T-helper 2 cell treated with Interferon-gamma antibody and Interleukin-4, amounts not matched to agents 5 μg/mL and 100 μg/mL, for 36 hours (primary cell): ENCODE measurements around the gene AGAP1.

Experiments
- DNase-seq: peaks from one replicate; pipeline ENCODE4 v3.0.0; 2021; ENCODE audit warnings: low spot score
- H3K27ac Mint-ChIP-seq: one replicate; pipeline ENCODE4 v1.8.0; 2021; ENCODE audit warnings: mild to moderate bottlenecking, mixed read lengths
- H3K27me3 Mint-ChIP-seq: one replicate; pipeline ENCODE4 v1.8.0; 2021; ENCODE audit warnings: low read depth, mixed read lengths
- H3K36me3 Mint-ChIP-seq: one replicate; pipeline ENCODE4 v1.8.0; 2021; ENCODE audit warnings: low read depth, mixed read lengths
- H3K4me1 Mint-ChIP-seq: one replicate; pipeline ENCODE4 v1.8.0; 2021; ENCODE audit warnings: low read depth, mixed read lengths
- H3K4me3 Mint-ChIP-seq: one replicate; pipeline ENCODE4 v1.8.0; 2022; ENCODE audit warnings: mild to moderate bottlenecking, moderate library complexity, mixed read lengths
- H3K9me3 Mint-ChIP-seq: one replicate; pipeline ENCODE4 v1.8.0; 2021; ENCODE audit warnings: mixed read lengths

The AGAP1 gene

DNA sequence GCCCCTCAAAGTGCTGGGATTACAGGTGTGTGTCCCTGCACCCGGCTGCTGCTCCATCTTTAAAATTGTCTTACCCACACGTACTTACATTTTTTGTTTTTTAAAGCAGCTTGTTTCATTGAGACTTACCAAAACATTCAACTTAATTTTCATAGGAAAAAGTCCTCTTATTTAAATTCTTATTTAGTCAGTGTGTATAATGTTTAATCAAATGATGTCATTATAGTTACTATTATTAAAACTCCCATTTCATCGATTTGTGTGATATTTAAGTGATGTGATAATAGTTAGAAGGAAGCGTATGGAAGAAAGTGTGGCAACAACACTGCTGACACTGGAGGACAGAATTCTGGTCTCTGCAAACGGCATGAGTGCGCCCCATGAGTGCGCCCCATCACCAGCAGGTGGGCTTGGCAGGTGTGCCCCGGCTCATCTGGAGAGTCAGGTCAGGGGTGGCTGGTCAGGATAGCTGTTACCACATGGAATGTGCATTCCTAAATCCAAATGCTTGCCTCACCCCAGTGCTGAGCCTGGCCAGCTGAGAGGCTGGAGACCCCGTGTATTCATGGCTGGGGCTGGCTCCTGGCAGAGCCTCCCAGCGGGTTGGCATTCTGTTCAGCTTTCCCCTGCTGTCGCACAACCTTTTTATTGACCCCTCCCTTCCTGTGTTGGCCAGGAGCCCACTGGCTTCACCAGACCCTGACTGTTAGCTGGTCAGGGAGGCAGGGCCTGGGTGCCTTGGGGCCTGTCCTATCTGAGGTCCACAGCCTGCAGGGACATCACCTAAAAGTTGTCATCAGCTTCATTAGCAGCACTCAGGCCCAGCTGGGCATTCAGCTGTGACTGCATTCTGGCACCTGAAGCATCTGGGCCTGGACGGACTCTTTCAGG lies 79.7 kb downstream of the AGAP1 start:
- H3K4me1 Mint-ChIP-seq, result no peaks in the 10 kb centered on the region
- H3K27me3 Mint-ChIP-seq, result no peaks in the 10 kb centered on the region
- H3K27ac Mint-ChIP-seq, result no peak overlapping the region
- no peak overlapping the region for H3K4me3 Mint-ChIP-seq
- H3K36me3 Mint-ChIP-seq, result no peaks in the 10 kb centered on the region
- DNase-seq, result no peak
- no peaks in the 10 kb centered on the region for H3K9me3 Mint-ChIP-seq

DNA sequence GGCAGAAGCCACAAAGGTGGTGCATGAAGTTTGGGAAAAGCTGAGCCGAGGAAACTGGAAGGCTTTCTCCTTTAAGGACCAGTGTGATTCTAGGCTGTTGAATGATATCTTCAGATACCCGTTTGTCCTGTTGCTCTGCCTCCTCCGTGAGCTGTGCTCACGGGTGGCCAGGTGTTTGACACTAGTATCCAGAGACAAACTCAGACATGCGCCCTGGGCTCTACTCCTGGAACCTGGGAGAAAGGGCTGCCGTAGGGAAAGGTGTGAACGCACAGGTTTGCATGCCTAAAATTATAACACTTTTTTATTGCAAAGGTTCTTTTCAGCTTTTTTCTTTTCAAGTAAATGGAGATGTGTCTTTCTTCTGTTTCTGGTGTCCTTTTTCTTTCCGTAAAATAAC lies 81.6 kb downstream of the AGAP1 start:
- Mint-ChIP-seq H3K4me1 (no peaks in the 10 kb centered on the region), H3K36me3 (no peaks in the 10 kb centered on the region), H3K9me3 (no peaks in the 10 kb centered on the region), H3K4me3 (no peak overlapping the region), H3K27ac (no peak overlapping the region), H3K27me3 (no peaks in the 10 kb centered on the region)
- no peak for DNase-seq

DNA sequence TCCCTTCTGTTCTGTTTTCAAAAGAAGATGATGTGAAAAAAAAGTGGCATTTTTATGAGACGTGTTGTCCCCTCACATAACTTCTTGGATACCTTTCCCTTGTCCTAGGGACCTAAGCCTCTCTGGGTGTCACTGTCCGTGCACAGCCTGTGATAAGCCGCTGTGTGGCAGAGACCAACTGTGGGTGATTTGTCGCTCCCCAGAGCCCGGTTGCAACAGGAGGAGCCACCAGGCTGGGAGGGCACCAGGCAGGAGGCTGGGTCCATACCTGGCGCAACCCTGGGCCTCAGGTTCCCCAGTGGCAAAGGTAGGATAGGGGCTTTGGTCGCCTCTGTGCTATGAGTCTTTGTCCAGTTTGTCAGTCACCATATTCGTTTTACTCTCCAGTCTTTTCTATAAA lies 82.1 kb downstream of the AGAP1 start:
- Mint-ChIP-seq H3K27ac (no peak overlapping the region), H3K9me3 (no peaks in the 10 kb centered on the region), H3K36me3 (no peaks in the 10 kb centered on the region), H3K4me1 (no peaks in the 10 kb centered on the region), H3K4me3 (no peak overlapping the region), H3K27me3 (no peaks in the 10 kb centered on the region)
- no peak for DNase-seq

DNA sequence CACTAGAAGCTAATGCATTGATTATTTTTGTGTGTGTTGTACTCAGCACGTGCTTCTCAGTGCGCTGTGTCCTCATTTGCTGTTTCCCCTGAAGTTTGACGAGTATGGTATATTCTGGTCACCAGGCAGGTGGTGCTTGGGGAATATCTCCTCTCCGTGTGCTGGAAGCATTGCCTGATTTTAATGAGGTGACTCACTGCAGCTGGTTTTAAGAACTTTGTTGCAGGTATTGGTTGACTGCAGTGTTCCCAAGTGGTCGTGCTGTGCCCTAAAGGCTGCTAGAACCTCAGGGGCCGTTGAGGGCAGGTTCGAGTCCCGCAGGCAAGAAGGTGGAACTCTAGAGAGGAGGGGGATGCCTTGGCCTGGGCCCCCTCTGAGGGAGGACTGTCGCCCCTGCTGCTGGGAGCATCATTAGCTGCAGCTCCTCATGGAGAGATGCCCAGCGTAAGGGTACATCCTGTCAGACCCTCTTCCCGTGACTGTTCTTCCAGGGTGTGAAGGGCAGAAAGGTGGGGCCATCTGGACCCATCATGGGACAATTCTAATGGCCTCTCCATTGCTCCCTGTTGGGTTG lies 82.6 kb downstream of the AGAP1 start:
- no peaks in the 10 kb centered on the region for H3K9me3 Mint-ChIP-seq
- no peaks in the 10 kb centered on the region for H3K27me3 Mint-ChIP-seq
- H3K4me1 Mint-ChIP-seq, result no peaks in the 10 kb centered on the region
- DNase-seq, result no peak
- no peak overlapping the region for H3K4me3 Mint-ChIP-seq
- no peak overlapping the region for H3K27ac Mint-ChIP-seq
- H3K36me3 Mint-ChIP-seq, result no peaks in the 10 kb centered on the region

DNA sequence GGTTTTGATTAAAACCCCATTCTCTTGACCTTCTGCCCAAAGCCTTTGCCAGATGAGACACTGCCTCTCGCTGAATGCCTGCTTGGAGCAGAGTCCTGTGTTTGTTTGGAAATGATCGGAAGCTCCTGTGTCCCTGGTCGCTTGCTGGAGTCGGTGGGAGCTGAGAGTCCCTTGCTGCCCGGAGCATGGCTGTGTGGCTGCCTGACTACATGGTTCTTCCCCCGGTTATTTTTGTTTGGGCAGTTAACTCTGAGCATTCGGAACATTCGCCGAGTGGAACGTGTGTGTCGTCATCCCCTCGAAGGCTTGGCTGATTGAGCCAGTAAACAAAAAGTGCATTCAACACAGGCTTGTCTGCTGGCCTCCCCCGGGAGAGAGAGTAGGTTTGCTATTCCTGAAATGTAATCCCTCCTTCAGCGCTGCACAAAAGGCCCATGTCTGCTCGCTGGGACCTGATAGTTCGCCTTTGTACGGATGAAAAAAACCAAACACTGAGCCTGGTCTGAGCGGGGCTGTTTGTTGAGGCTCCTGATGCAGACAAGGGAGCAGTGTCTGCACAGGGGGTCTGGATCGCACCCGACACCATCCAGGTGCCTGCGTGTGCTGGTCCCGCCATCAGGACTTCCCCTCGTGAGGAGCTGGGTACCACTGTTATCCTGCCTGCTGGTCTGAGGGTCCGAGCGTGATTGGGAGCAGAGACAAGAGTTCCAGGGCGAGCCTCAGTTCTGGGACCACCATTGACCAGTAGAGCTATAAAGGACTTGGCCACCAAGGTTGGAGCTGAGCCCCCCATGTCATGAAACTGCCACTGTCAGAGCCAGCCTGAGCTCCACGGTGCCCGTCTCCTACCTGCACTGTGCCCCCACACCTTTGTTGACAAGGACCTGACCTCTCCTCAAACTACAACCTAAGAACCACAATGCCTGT lies 83.8 kb downstream of the AGAP1 start:
- Mint-ChIP-seq H3K9me3 (no peaks in the 10 kb centered on the region), H3K27me3 (no peaks in the 10 kb centered on the region), H3K27ac (no peak overlapping the region), H3K4me3 (no peak overlapping the region), H3K36me3 (no peaks in the 10 kb centered on the region), H3K4me1 (no peaks in the 10 kb centered on the region)
- no peak for DNase-seq

DNA sequence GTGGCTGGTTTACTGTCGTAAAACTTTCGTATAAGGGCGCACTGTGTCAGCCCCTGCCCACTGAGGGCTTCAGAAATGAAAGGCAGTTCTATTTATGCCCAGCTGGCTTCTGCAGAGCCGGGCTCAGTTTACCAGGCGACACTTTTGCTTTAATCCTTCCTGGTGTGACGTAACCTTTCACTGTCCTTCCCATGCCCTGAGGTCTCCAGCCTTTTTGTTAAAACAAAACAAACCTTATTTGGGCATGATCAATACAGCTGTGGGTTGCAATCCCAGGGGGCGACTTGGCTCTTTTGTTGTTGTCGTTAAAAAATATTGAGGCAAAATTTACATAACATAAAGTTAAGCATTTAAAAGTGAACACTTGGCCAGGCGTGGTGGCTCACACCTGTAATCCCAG lies 85.3 kb downstream of the AGAP1 start:
- Mint-ChIP-seq H3K9me3 (no peaks in the 10 kb centered on the region), H3K4me1 (no peaks in the 10 kb centered on the region), H3K27ac (no peak overlapping the region), H3K4me3 (no peak overlapping the region), H3K27me3 (no peaks in the 10 kb centered on the region), H3K36me3 (no peaks in the 10 kb centered on the region)
- DNase-seq, result no peak

DNA sequence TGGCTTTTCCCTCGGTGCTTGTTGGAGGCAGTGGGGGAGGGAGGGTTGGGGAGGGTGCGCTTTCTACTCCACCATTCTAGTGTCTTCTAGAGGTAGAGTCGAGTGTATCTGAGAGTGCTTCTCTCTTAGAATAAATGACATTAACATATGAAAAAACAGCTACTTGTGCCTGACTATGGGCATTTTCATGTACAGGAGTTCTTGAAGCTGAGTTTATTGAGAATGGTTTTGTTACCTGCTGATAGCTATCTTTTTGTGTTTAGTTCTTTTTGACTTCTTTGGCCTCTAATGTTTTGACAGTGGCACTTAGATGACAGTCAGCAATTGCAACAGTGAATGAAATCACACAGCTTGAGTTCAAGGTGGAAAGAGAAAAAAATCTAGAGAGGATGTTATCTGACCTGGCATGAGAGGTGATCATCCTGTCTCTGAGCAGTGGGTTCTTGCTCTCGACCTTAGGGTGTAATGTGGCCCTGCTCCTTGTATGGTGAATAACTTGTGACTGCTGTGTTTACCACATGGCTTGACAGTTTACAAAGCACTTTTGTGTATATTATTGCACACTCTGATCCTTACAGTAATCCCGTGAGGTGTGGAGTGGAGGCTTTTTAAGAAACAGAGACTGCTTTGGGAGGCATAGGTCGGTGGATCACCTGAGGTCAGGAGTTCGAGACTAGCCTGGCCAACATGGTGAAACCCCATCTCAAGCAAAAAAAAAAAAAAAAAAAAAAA lies 86.7 kb downstream of the AGAP1 start:
- Mint-ChIP-seq H3K27me3 (no peaks in the 10 kb centered on the region), H3K4me3 (no peak overlapping the region)
- no peak for DNase-seq

DNA sequence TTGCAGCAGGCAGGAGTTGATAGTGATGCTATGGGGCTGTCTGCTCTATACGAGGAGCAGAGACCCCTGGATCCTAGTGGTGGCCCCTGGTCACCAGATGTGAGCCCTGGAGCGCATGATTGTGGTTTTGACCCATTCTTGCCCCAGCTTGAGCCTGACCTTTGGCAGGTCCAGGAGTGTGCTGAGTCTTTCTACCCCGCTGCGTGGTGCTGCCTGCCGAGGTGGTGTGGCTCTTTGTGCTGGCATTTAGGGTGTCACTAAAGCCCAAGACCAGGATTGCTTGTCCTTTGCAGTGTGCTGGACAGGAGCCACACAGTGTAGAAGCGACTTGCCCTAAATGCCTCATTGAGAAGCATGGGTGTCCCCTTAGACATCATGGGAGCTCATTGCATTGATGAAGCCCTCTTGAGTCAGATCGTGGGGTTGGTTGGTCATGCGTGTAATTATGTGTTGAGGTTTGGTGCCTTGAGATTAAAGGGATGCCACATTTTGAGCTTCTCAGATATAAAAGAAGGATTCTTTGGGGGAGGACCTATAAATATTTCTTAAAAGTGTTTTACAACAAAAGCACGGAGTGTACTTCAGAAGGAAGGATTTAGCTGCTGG lies 88.3 kb downstream of the AGAP1 start:
- Mint-ChIP-seq H3K9me3 (no peaks in the 10 kb centered on the region), H3K36me3 (no peaks in the 10 kb centered on the region), H3K27me3 (no peaks in the 10 kb centered on the region), H3K4me1 (no peaks in the 10 kb centered on the region), H3K4me3 (no peak overlapping the region), H3K27ac (no peak overlapping the region)
- DNase-seq, result no peak

More for the DNA sequence above, 86.7 kb downstream of the AGAP1 start:
- Mint-ChIP-seq H3K27ac (no peak overlapping the region), H3K4me1 (no peaks in the 10 kb centered on the region), H3K9me3 (no peaks in the 10 kb centered on the region), H3K36me3 (no peaks in the 10 kb centered on the region)

DNA sequence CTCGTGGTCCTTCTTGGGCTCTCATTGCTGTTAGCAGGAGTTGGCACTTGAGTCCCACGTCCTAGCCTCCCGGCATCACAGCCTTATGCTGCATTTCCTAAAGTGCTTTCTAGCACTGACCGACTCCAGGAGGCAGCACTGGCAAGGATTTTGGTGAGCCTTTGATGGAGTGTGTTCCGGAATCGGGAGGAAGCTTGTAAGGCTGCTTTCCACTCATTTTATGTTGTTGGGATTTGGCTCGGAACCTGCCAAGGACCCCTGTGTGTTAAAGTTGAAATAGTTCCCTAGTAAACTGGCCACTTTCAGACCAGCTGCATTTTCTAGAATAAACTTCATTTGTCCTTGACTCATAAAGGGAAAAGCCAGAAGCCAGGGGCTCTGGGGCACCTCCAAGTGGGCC lies 88.9 kb downstream of the AGAP1 start:
- H3K36me3 Mint-ChIP-seq, result no peaks in the 10 kb centered on the region
- no peak overlapping the region for H3K4me3 Mint-ChIP-seq
- no peaks in the 10 kb centered on the region for H3K4me1 Mint-ChIP-seq
- no peaks in the 10 kb centered on the region for H3K27me3 Mint-ChIP-seq
- H3K9me3 Mint-ChIP-seq, result no peaks in the 10 kb centered on the region
- H3K27ac Mint-ChIP-seq, result no peak overlapping the region
- DNase-seq, result no peak

DNA sequence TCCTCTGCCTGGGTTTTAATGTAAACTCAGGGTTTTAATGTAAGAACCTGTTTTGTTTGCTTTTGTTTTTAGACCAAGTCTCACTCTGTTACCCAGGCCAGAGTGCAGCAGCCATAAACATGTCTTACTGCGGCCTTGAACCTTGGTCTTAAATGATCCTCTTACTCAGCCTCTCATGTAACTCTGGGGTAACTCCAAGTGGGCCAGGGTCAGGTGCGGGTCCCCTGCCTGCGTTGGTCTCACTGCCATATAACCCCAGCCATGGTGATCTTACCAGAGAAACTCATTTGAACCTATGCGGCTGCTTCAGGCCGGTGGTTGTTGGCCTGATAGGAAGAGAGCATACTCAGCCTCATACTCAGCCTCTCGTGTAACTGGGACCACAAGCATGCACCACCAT lies 89.3 kb downstream of the AGAP1 start:
- Mint-ChIP-seq H3K9me3 (no peaks in the 10 kb centered on the region), H3K4me1 (no peaks in the 10 kb centered on the region), H3K27me3 (no peaks in the 10 kb centered on the region), H3K4me3 (no peak overlapping the region), H3K27ac (no peak overlapping the region), H3K36me3 (no peaks in the 10 kb centered on the region)
- DNase-seq, result no peak

DNA sequence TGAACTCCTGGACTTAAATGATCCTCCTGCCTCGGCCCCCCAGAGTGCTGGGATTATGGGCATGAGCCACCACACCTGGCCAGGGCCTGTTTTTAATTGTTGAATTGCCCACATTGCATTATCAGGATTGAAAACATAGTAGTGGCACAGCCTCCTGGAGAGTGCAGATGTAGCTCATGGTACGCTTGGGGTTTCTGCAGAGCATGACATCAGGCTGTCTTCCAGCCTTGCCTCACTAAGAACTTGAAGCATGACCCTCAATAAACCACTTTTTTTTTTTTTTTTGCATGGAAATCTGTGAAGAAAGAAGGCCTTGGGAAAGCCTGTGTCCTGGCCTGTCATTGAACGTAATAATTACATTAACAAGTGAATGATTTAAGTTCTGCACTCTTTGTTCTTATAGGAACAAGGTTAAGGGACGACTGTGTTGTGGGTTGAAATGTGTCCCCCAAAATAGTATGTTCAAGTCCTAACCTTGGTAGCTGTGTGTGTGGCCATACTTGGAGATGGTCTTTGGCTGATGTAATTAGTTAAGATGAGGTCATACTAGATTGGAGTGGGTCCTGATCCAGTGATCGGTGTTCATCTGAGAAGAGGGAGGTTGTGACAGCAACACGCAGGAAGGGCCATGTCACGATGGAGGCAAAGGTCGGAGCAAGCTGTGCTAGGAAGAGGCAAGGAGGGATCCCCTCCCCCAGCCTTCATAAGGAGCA lies 90.2 kb downstream of the AGAP1 start:
- Mint-ChIP-seq H3K9me3 (no peaks in the 10 kb centered on the region), H3K27ac (no peak overlapping the region), H3K4me1 (no peaks in the 10 kb centered on the region), H3K36me3 (no peaks in the 10 kb centered on the region), H3K27me3 (no peaks in the 10 kb centered on the region), H3K4me3 (no peak overlapping the region)
- no peak for DNase-seq

DNA sequence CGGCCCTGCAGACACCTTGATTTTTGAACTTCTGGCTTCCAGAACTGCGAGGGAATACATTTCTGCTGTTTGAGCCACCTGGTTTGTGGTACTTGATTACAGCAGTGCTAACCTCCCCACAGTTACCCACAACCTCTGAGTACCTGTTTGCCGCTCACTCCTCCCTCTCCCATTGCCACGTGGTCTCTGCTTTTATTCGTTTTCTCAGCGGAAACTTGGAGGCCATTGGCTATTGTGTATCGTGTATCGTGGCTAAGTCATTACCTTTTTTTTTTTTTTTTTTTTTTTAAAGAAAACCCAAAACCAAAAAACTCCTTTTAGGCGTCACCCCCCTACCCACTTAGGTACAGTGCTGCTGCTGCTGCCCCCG lies 90.8 kb downstream of the AGAP1 start:
- Mint-ChIP-seq H3K4me3 (no peak overlapping the region), H3K27ac (no peak overlapping the region), H3K9me3 (no peaks in the 10 kb centered on the region), H3K36me3 (no peaks in the 10 kb centered on the region), H3K4me1 (no peaks in the 10 kb centered on the region), H3K27me3 (no peaks in the 10 kb centered on the region)
- DNase-seq, result no peak

DNA sequence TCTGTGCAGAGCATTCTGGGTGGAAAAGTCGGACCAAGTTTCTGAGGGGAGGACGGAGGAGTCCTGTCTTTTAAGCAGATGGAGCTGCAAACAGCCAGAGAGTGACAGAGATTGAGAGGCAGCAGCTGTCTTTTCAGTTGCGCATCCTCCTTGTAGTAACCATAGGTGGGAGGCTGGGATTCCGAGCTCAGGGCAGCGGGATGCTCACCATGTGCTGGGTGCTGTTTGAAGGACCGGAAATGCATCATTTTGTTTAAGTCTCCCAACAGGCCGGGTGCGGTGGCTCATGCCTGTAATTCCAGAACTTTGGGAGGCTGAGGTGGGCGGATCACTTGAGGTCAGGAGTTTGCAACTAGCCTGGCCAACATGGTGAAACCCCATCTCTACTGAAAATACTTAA lies 93.4 kb downstream of the AGAP1 start:
- no peak for DNase-seq
- H3K27me3 Mint-ChIP-seq, result no peaks in the 10 kb centered on the region
- H3K36me3 Mint-ChIP-seq, result no peaks in the 10 kb centered on the region
- no peak overlapping the region for H3K4me3 Mint-ChIP-seq
- no peaks in the 10 kb centered on the region for H3K4me1 Mint-ChIP-seq
- no peak overlapping the region for H3K27ac Mint-ChIP-seq
- no peaks in the 10 kb centered on the region for H3K9me3 Mint-ChIP-seq
